Measurements from ENCODE around the gene RAE1.

- TF ChIP-seq POLR2A (IDR thresholded peaks at IDR 0.05; ENCODE audit: low read depth, low read length) (no peak), MAZ (IDR thresholded peaks at IDR 0.05; ENCODE audit: borderline replicate concordance, low read depth, low read length) (no peak), CTCF (conservative IDR thresholded peaks at IDR 0.05; ENCODE audit: low read depth, low read length) (no peak), SMC3 (IDR thresholded peaks at IDR 0.05; ENCODE audit: low read depth, low read length) (no peak), RAD21 (IDR thresholded peaks at IDR 0.05; ENCODE audit: low read length) (no peak), MAFK (IDR thresholded peaks at IDR 0.05; ENCODE audit: low read depth, low read length) (no peak), MXI1 (IDR thresholded peaks at IDR 0.05; ENCODE audit: borderline replicate concordance, low read depth, low read length) (no peak), USF2 (IDR thresholded peaks at IDR 0.05; ENCODE audit: low read depth, low read length) (no peak), BHLHE40 (IDR thresholded peaks at IDR 0.05; ENCODE audit: low read depth, low read length) (no peak), CHD1 (IDR thresholded peaks at IDR 0.05; ENCODE audit: low read depth, low read length) (no peak), CEBPB (IDR thresholded peaks at IDR 0.05; ENCODE audit: low read depth, low read length) (no peak), NFE2L2 (IDR thresholded peaks at IDR 0.05; ENCODE audit: low read depth, low read length) (no peak), RCOR1 (IDR thresholded peaks at IDR 0.05; ENCODE audit: insufficient replicate concordance, low read length) (no peak)
These were observed 28.2 kb downstream of the RAE1 start for GRCh38 chr20:57379263-57379647.

Data from IMR-90 (cell line).